ENCODE results near the gene SKI.
A peak's percentile ranks its signal among the peaks of the same experiment; 100 is the strongest.

The SKI gene

GRCh38 chr1:2274929-2275475 is 46.9 kb downstream of the SKI start:
- peaks cover 43% of the 10 kb centered on the region for H3K36me3 ChIP-seq (ENCODE audit: control insufficient read depth, insufficient read depth, low read length)
- H3K4me3 ChIP-seq (ENCODE audit: extremely low read depth, insufficient read depth, low read length, poor library complexity, severe bottlenecking): no peak overlapping the region
- H3K27ac ChIP-seq (ENCODE audit: low read depth, low read length, severe bottlenecking): peak overlapping the region; percentile 6
- H3K9me3 ChIP-seq (ENCODE audit: control insufficient read depth, low read length): no peaks in the 10 kb centered on the region
- peaks cover 69% of the 10 kb centered on the region for H3K4me1 ChIP-seq (ENCODE audit: control insufficient read depth, insufficient read depth, low read length, poor library complexity, severe bottlenecking)
- 95 to 96% methylated on average over 18 to 19 of the region's 21 CpGs for WGBS, 2 experiments (ENCODE audit: insufficient coverage in 2 of 2)

- H3K27ac ChIP-seq (ENCODE audit: low read depth, low read length, severe bottlenecking): peak overlapping the region; percentile 36
- no peak overlapping the region for H3K4me3 ChIP-seq (ENCODE audit: extremely low read depth, insufficient read depth, low read length, poor library complexity, severe bottlenecking)
- H3K4me1 ChIP-seq (ENCODE audit: control insufficient read depth, insufficient read depth, low read length, poor library complexity, severe bottlenecking): peaks cover 65% of the 10 kb centered on the region
- 70 to 80% methylated on average over 8 to 13 of the region's 14 CpGs for WGBS, 2 experiments (ENCODE audit: insufficient coverage in 2 of 2)
- no peaks in the 10 kb centered on the region for H3K9me3 ChIP-seq (ENCODE audit: control insufficient read depth, low read length)
- H3K36me3 ChIP-seq (ENCODE audit: control insufficient read depth, insufficient read depth, low read length): peaks cover 48% of the 10 kb centered on the region
Measured at GRCh38 chr1:2275796-2276536, 47.8 kb downstream of the SKI start.

GRCh38 chr1:2276803-2277580 is 48.9 kb downstream of the SKI start:
- H3K4me3 ChIP-seq (ENCODE audit: extremely low read depth, insufficient read depth, low read length, poor library complexity, severe bottlenecking): no peak overlapping the region
- H3K27ac ChIP-seq (ENCODE audit: low read depth, low read length, severe bottlenecking): no peak overlapping the region
- H3K36me3 ChIP-seq (ENCODE audit: control insufficient read depth, insufficient read depth, low read length): peaks cover 48% of the 10 kb centered on the region
- H3K4me1 ChIP-seq (ENCODE audit: control insufficient read depth, insufficient read depth, low read length, poor library complexity, severe bottlenecking): peaks cover 54% of the 10 kb centered on the region
- WGBS, 2 experiments (ENCODE audit: insufficient coverage in 2 of 2): 91 to 94% methylated on average over 8 to 10 of the region's 12 CpGs
- no peaks in the 10 kb centered on the region for H3K9me3 ChIP-seq (ENCODE audit: control insufficient read depth, low read length)

GRCh38 chr1:2277741-2278488 is 49.8 kb downstream of the SKI start:
- H3K9me3 ChIP-seq (ENCODE audit: control insufficient read depth, low read length): no peaks in the 10 kb centered on the region
- H3K4me3 ChIP-seq (ENCODE audit: extremely low read depth, insufficient read depth, low read length, poor library complexity, severe bottlenecking): no peak overlapping the region
- H3K27ac ChIP-seq (ENCODE audit: low read depth, low read length, severe bottlenecking): peak overlapping the region; percentile 89
- peaks cover 48% of the 10 kb centered on the region for H3K4me1 ChIP-seq (ENCODE audit: control insufficient read depth, insufficient read depth, low read length, poor library complexity, severe bottlenecking)
- H3K36me3 ChIP-seq (ENCODE audit: control insufficient read depth, insufficient read depth, low read length): peaks cover 55% of the 10 kb centered on the region
- WGBS, 2 experiments (ENCODE audit: insufficient coverage in 2 of 2): 95 to 98% methylated on average over 24 to 25 of the region's 25 CpGs

GRCh38 chr1:2278591-2279209 is 50.6 kb downstream of the SKI start:
- 50 to 53% methylated on average over 9 to 12 of the region's 16 CpGs for WGBS, 2 experiments (ENCODE audit: insufficient coverage in 2 of 2)
- Histone ChIP-seq H3K4me1 (ENCODE audit: control insufficient read depth, insufficient read depth, low read length, poor library complexity, severe bottlenecking) (peaks cover 48% of the 10 kb centered on the region), H3K27ac (ENCODE audit: low read depth, low read length, severe bottlenecking) (peak overlapping the region; percentile 89)

GRCh38 chr1:2279210-2279639 is 51.1 kb downstream of the SKI start:
- peaks cover 56% of the 10 kb centered on the region for H3K36me3 ChIP-seq (ENCODE audit: control insufficient read depth, insufficient read depth, low read length)
- WGBS, 2 experiments (ENCODE audit: insufficient coverage in 2 of 2): 0 to 5% methylated on average over 1 to 6 of the region's 13 CpGs
- peak overlapping the region; percentile 89 for H3K27ac ChIP-seq (ENCODE audit: low read depth, low read length, severe bottlenecking)
- no peaks in the 10 kb centered on the region for H3K9me3 ChIP-seq (ENCODE audit: control insufficient read depth, low read length)
- no peak overlapping the region for H3K4me3 ChIP-seq (ENCODE audit: extremely low read depth, insufficient read depth, low read length, poor library complexity, severe bottlenecking)
- H3K4me1 ChIP-seq (ENCODE audit: control insufficient read depth, insufficient read depth, low read length, poor library complexity, severe bottlenecking): peaks cover 48% of the 10 kb centered on the region

More at GRCh38 chr1:2278591-2279209, 50.6 kb downstream of the SKI start:
- Histone ChIP-seq H3K4me3 (ENCODE audit: extremely low read depth, insufficient read depth, low read length, poor library complexity, severe bottlenecking) (no peak overlapping the region), H3K36me3 (ENCODE audit: control insufficient read depth, insufficient read depth, low read length) (peaks cover 57% of the 10 kb centered on the region), H3K9me3 (ENCODE audit: control insufficient read depth, low read length) (no peaks in the 10 kb centered on the region)

GRCh38 chr1:2279817-2280216 is 51.7 kb downstream of the SKI start:
- 77 to 82% methylated on average over 4 to 8 of the region's 9 CpGs for WGBS, 2 experiments (ENCODE audit: insufficient coverage in 2 of 2)
- H3K4me3 ChIP-seq (ENCODE audit: extremely low read depth, insufficient read depth, low read length, poor library complexity, severe bottlenecking): no peak overlapping the region
- peaks cover 57% of the 10 kb centered on the region for H3K36me3 ChIP-seq (ENCODE audit: control insufficient read depth, insufficient read depth, low read length)
- H3K9me3 ChIP-seq (ENCODE audit: control insufficient read depth, low read length): no peaks in the 10 kb centered on the region
- H3K4me1 ChIP-seq (ENCODE audit: control insufficient read depth, insufficient read depth, low read length, poor library complexity, severe bottlenecking): peaks cover 46% of the 10 kb centered on the region
- peak overlapping the region; percentile 89 for H3K27ac ChIP-seq (ENCODE audit: low read depth, low read length, severe bottlenecking)

- peaks cover 43% of the 10 kb centered on the region for H3K36me3 ChIP-seq (ENCODE audit: control insufficient read depth, insufficient read depth, low read length)
- H3K4me1 ChIP-seq (ENCODE audit: control insufficient read depth, insufficient read depth, low read length, poor library complexity, severe bottlenecking): peaks cover 24% of the 10 kb centered on the region
- H3K4me3 ChIP-seq (ENCODE audit: extremely low read depth, insufficient read depth, low read length, poor library complexity, severe bottlenecking): no peak overlapping the region
- 96 to 99% methylated on average over 24 to 26 of the region's 29 CpGs for WGBS, 2 experiments (ENCODE audit: insufficient coverage in 2 of 2)
- H3K9me3 ChIP-seq (ENCODE audit: control insufficient read depth, low read length): no peaks in the 10 kb centered on the region
- H3K27ac ChIP-seq (ENCODE audit: low read depth, low read length, severe bottlenecking): no peak overlapping the region
Measured at GRCh38 chr1:2282556-2283270, 54.6 kb downstream of the SKI start.

GRCh38 chr1:2283371-2283990 is 55.4 kb downstream of the SKI start:
- 97 to 98% methylated on average over 20 of the region's 21 CpGs for WGBS, 2 experiments (ENCODE audit: insufficient coverage in 2 of 2)
- Histone ChIP-seq H3K4me3 (ENCODE audit: extremely low read depth, insufficient read depth, low read length, poor library complexity, severe bottlenecking) (no peak overlapping the region), H3K4me1 (ENCODE audit: control insufficient read depth, insufficient read depth, low read length, poor library complexity, severe bottlenecking) (peaks cover 16% of the 10 kb centered on the region), H3K27ac (ENCODE audit: low read depth, low read length, severe bottlenecking) (no peak overlapping the region), H3K9me3 (ENCODE audit: control insufficient read depth, low read length) (no peaks in the 10 kb centered on the region), H3K36me3 (ENCODE audit: control insufficient read depth, insufficient read depth, low read length) (peaks cover 41% of the 10 kb centered on the region)

Measured in mesodermal cell (in vitro differentiated cells).